Neural crest cell (in vitro differentiated cells): ENCODE data around the gene FBXO7. TPM values are rescaled to one million over a fixed set of nuclear protein-coding genes. Genes with fewer than 3 reads are reported as not detected.
A peak's percentile ranks its signal among the peaks of the same experiment; 100 is the strongest.

ENCODE experiments used
- DNase-seq: peaks from one replicate; pipeline ENCODE4 v3.0.0; 2021; ENCODE audit warnings: low read depth, mixed read lengths, low spot score
- H3K27ac Mint-ChIP-seq: one replicate; pipeline ENCODE4 v1.8.0; 2021; ENCODE audit warnings: mild to moderate bottlenecking, mixed read lengths; ENCODE audit not compliant: unreplicated experiment
- H3K27me3 Mint-ChIP-seq: 2 replicates; pipeline ENCODE4 v1.8.0; 2021; ENCODE audit warnings: low read depth, mild to moderate bottlenecking, mixed read lengths
- H3K36me3 Mint-ChIP-seq: 2 replicates; pipeline ENCODE4 v1.8.0; 2021; ENCODE audit warnings: low read depth, mild to moderate bottlenecking, mixed read lengths
- H3K4me1 Mint-ChIP-seq: 2 replicates; pipeline ENCODE4 v1.8.0; 2021; ENCODE audit warnings: mixed read lengths
- H3K4me3 Mint-ChIP-seq: one replicate; pipeline ENCODE4 v1.8.0; 2021; ENCODE audit warnings: mild to moderate bottlenecking, mixed read lengths
- H3K9me3 Mint-ChIP-seq: 2 replicates; pipeline ENCODE4 v1.8.0; 2021; ENCODE audit warnings: mixed read lengths
- CTCF ChIP-seq: fragments of 200-600 bp; sonication (generic); conservative IDR thresholded peaks from 2 replicates; pipeline ENCODE4 v1.5.0; 2021; ENCODE audit warnings: antibody characterized with exemption, mild to moderate bottlenecking
- total RNA-seq: library from RNA; stranded (reverse); gene quantifications from 2 replicates; pipeline ENCODE4 v1.2.1, GENCODE V29; 2021

The FBXO7 gene
- total RNA-seq, 1 donor from 2014 or later = 82.8 TPM

DNA sequence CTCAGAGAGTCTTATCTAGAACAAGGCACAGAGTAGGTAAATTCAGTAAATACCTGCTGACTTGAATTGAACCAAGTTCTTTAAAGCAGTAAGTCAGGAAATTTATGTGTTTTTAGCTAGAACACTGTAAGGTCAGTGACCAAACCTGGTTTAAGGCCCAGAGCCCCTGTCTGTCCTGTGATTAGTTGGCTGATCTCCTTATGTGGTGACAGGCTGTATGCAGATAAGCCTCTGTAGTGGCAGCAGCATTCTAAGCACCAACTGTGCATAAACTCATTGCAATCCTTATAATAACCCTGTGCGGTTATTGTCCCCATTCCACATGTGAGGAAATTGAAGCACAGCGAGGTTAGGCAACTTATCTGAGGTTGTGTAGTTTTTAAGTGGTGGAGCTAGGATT lies 40.5 kb downstream of the FBXO7 start:
- Mint-ChIP-seq H3K4me1 (no peaks in the 10 kb centered on the region), H3K9me3 (peaks cover 2% of the 10 kb centered on the region), H3K27me3 (no peaks in the 10 kb centered on the region), H3K4me3 (no peak overlapping the region), H3K27ac (no peak overlapping the region), H3K36me3 (peaks cover 10% of the 10 kb centered on the region)
- no peak for TF ChIP-seq CTCF
- DNase-seq = no peak

GRCh38 chr22:32517488-32517887 lies 42.9 kb downstream of the FBXO7 start:
- no peak for TF ChIP-seq CTCF
- Mint-ChIP-seq H3K27me3 (no peaks in the 10 kb centered on the region), H3K9me3 (peaks cover 2% of the 10 kb centered on the region), H3K4me1 (peaks cover 15% of the 10 kb centered on the region), H3K4me3 (no peak overlapping the region), H3K36me3 (peaks cover 10% of the 10 kb centered on the region), H3K27ac (no peak overlapping the region)
- DNase-seq = no peak

GRCh38 chr22:32517921-32518320 lies 43.3 kb downstream of the FBXO7 start:
- Mint-ChIP-seq H3K27ac (no peak overlapping the region), H3K4me3 (no peak overlapping the region), H3K27me3 (no peaks in the 10 kb centered on the region), H3K9me3 (peaks cover 2% of the 10 kb centered on the region), H3K36me3 (peaks cover 10% of the 10 kb centered on the region), H3K4me1 (peaks cover 18% of the 10 kb centered on the region)
- TF ChIP-seq CTCF = no peak
- no peak for DNase-seq

DNA sequence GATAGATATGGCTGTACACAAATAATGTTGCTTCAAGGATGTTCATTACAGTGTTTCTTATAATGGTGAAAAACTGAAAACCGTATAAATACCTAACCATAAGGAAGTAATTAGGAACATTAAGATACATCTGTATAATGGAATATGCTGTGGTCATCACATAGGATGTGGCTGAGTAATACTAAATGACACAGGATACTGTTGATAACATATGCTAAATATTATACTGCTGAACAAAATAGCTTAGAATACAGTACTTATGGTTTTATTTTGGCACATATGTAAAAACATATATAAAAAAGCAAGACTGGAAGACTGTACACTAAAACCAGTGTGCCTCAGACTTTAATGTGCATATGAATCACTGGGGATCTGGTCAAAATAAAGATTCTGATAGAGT lies 43.8 kb downstream of the FBXO7 start:
- no peaks in the 10 kb centered on the region for H3K27me3 Mint-ChIP-seq
- no peak for DNase-seq
- TF ChIP-seq CTCF = no peak

GRCh38 chr22:32518848-32519247 lies 44.2 kb downstream of the FBXO7 start:
- peaks cover 2% of the 10 kb centered on the region for H3K9me3 Mint-ChIP-seq
- H3K27ac Mint-ChIP-seq = no peak overlapping the region
- peak; percentile 33 for TF ChIP-seq CTCF
- peaks cover 21% of the 10 kb centered on the region for H3K4me1 Mint-ChIP-seq
- H3K27me3 Mint-ChIP-seq = no peaks in the 10 kb centered on the region
- H3K36me3 Mint-ChIP-seq = peaks cover 10% of the 10 kb centered on the region
- DNase-seq = no peak
- no peak overlapping the region for H3K4me3 Mint-ChIP-seq

More for the DNA sequence above, 43.8 kb downstream of the FBXO7 start:
- no peak overlapping the region for H3K27ac Mint-ChIP-seq
- peaks cover 10% of the 10 kb centered on the region for H3K36me3 Mint-ChIP-seq
- peaks cover 2% of the 10 kb centered on the region for H3K9me3 Mint-ChIP-seq
- peaks cover 18% of the 10 kb centered on the region for H3K4me1 Mint-ChIP-seq
- no peak overlapping the region for H3K4me3 Mint-ChIP-seq

DNA sequence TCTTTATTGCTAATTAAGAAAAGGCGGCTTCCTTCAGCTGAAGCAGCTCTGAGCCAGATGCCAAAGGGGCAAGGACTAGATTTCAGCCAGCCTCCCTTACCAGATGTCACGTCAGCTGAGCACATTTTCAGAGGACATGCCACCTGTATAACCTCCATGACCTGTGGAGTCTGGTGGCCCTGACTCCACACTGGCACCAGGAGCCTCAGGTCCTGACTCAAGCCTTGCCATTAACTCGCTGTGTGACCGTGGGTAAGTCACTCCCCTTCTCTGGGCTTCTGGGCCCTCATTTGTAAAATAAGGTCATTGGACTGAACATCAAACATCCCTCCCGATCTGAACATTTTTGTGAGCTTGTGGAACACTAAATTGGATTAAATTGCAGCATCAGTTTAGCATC lies 46.0 kb downstream of the FBXO7 start:
- Mint-ChIP-seq H3K27ac (no peak overlapping the region), H3K4me3 (no peak overlapping the region), H3K4me1 (peaks cover 22% of the 10 kb centered on the region), H3K9me3 (peaks cover 2% of the 10 kb centered on the region), H3K36me3 (peaks cover 6% of the 10 kb centered on the region), H3K27me3 (no peaks in the 10 kb centered on the region)
- no peak for DNase-seq
- TF ChIP-seq CTCF = no peak
